Peyer's patch (tissue), 4 donors: ENCODE data around the gene CHD5. TPM values are rescaled to one million over a fixed set of nuclear protein-coding genes. Genes with fewer than 3 reads are reported as not detected.

Experiments
- DNase-seq, 3 donors: peaks; one replicate each; pipeline ENCODE4 v3.0.0-alpha.2; 2017 to 2019
- H3K27ac ChIP-seq, 4 donors: fragments of 200-600 bp; sonication (generic); one replicate each; pipeline ENCODE4 v1.5.1; 2016 to 2019
- H3K27me3 ChIP-seq, 2 donors: fragments of 200-600 bp; sonication (generic); one replicate each; pipeline ENCODE4 v1.5.1; 2019
- H3K36me3 ChIP-seq, 3 donors: fragments of 200-600 bp; sonication (generic); one replicate each; pipeline ENCODE4 v1.5.1; 2016 to 2019
- H3K4me1 ChIP-seq, 4 donors: fragments of 200-600 bp; sonication (generic); one replicate each; pipeline ENCODE4 v1.5.1; 2016 to 2019
- H3K4me3 ChIP-seq, 4 donors: fragments of 200-600 bp; sonication (generic); 1 replicate in 3 of 4; 2 replicates in 1 of 4; pipeline ENCODE4 v1.5.1; 2016 to 2019; ENCODE audit warnings: mild to moderate bottlenecking in 1 of 4
- H3K9me3 ChIP-seq, 4 donors: fragments of 200-600 bp; sonication (generic); one replicate each; pipeline ENCODE4 v1.5.1; 2016 to 2019; ENCODE audit warnings: mild to moderate bottlenecking in 1 of 4
- POLR2A ChIP-seq, 2 donors: fragments of 450-650 bp; IDR thresholded peaks; one replicate each; pipeline ENCODE4 v1.5.1; 2017; ENCODE audit warnings: antibody characterized with exemption in 2 of 2, mild to moderate bottlenecking in 2 of 2, moderate library complexity in 2 of 2
- total RNA-seq, 4 donors: library from RNA; depleted of rRNA; stranded (reverse); fragments of >200 nt; gene quantifications; one replicate each; pipeline ENCODE4 v1.1.0, GENCODE V29; 2016
- TF ChIP-seq, protein P1 (sequence below), 6 experiments: fragments of 450-650 bp in 4 of 6; fragments of 200-600 bp in 2 of 6; sonication (generic) in 1 of 6; IDR thresholded peaks; one replicate each; pipeline ENCODE4 v1.5.1; 2017 to 2019; ENCODE audit warnings: antibody characterized with exemption in 6 of 6, mild to moderate bottlenecking in 3 of 6, moderate library complexity in 1 of 6

CHD5 gene
- total RNA-seq, 4 donors from 2014 or later = under 0.01 to 0.66 (median 0.22) TPM

DNA sequence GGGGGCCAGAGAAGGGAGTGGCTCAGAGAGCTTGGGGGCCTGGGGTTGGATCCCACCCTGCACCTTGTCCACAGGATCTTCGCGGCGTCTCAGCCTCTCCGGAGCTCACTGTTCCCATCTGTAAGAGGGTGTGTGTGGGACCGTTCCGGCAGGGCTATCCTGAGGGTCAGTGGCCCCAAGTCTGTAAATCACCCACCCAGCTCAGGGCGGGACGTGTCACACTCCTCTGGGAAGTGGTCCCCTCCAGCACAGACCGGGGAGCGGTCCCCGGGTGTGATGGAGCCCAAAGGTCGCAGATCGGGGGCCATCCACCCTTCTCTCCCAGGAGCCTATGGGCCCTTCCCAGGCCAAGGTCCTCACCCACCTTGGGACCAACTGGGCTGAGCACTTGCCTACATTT is 94.5 kb downstream of the CHD5 start:
- H3K9me3 ChIP-seq = no peaks in the 10 kb centered on the region
- TF ChIP-seq, protein P1, sequence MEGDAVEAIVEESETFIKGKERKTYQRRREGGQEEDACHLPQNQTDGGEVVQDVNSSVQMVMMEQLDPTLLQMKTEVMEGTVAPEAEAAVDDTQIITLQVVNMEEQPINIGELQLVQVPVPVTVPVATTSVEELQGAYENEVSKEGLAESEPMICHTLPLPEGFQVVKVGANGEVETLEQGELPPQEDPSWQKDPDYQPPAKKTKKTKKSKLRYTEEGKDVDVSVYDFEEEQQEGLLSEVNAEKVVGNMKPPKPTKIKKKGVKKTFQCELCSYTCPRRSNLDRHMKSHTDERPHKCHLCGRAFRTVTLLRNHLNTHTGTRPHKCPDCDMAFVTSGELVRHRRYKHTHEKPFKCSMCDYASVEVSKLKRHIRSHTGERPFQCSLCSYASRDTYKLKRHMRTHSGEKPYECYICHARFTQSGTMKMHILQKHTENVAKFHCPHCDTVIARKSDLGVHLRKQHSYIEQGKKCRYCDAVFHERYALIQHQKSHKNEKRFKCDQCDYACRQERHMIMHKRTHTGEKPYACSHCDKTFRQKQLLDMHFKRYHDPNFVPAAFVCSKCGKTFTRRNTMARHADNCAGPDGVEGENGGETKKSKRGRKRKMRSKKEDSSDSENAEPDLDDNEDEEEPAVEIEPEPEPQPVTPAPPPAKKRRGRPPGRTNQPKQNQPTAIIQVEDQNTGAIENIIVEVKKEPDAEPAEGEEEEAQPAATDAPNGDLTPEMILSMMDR (IDR thresholded peaks at IDR 0.05) = no peak
- TF ChIP-seq POLR2A (IDR thresholded peaks at IDR 0.05) = no peak
- H3K27me3 ChIP-seq = no peaks in the 10 kb centered on the region
- H3K27ac ChIP-seq = no peak overlapping the region
- H3K4me1 ChIP-seq = no peaks in the 10 kb centered on the region
- no peak for DNase-seq
- H3K4me3 ChIP-seq = no peak overlapping the region
- H3K36me3 ChIP-seq = no peaks in the 10 kb centered on the region

DNA sequence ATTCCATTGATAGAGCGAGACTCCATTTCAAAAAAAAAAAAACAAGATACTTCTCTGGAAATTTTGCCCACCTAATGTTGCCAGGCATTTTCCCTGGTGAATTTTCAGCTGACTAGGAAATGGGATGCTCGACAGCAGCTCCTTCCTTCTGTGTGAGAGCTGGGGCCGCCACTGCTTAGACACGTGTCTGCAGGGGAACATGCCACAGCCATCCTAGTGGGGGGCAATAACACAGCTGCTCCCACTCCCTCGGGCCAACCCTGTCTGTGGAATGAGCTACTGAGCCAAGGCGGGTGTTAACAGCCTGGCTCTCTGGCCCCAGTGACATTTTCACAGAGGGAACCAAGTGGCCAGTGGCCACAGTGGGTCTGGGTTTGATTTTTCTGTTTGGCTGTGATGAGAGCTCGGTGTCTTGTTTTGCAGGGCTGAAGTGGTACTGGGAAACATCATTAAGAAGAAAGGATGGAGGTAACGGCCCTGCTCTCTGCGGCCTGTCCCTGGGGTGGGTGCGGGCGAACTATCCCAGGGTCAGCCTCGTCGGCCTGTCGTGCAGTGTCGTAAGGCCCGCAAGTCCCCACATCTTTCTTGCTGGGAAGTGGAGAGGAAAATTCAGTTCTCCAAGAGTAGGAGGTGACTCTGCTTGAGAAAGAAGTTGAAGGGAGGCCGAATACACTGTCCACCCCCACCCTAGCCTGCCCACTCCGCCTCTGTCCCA is 95.2 kb downstream of the CHD5 start:
- Histone ChIP-seq H3K27ac (no peak overlapping the region), H3K4me3 (no peak overlapping the region), H3K4me1 (no peaks in the 10 kb centered on the region), H3K27me3 (no peaks in the 10 kb centered on the region), H3K9me3 (no peaks in the 10 kb centered on the region), H3K36me3 (no peaks in the 10 kb centered on the region)
- no peak for TF ChIP-seq POLR2A (IDR thresholded peaks at IDR 0.05)
- TF ChIP-seq, protein P1 (IDR thresholded peaks at IDR 0.05) = no peak
- DNase-seq = no peak

DNA sequence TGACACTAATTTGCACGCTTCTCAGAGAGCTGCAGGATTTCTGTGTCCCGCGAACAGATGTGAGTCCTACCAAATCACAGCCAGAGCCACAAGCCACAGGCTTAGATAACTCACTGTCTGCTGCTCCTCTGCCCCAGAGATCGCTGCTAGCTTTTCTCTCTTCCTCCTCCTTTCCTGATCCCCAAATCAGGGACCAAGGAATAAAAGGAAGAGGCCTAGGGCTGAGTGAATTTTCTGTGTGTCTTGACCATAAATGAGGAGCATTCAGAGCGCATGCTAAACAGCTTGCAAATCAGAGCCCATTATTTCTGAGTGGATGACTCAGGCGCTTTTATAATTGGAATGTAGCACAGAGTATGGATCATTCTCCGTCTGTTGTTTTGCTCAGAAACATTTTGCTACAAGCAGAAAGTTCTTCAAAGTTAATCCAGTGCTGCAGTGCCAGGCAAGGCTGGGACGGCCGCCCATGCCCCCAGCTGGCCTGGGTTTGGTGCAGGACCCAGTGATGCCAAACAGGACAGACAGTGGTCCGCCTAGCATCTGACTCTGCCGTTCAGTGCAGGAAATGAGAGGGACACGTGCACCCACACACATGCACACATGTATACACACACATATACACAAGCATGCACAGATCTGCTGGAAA is 96.2 kb downstream of the CHD5 start:
- Histone ChIP-seq H3K4me3 (no peak overlapping the region), H3K9me3 (no peaks in the 10 kb centered on the region), H3K27me3 (no peaks in the 10 kb centered on the region), H3K4me1 (no peaks in the 10 kb centered on the region), H3K36me3 (no peaks in the 10 kb centered on the region), H3K27ac (peak overlapping the region in 1 of 4 donors; percentile 31)
- no peak for DNase-seq
- no peak for TF ChIP-seq POLR2A (IDR thresholded peaks at IDR 0.05)
- TF ChIP-seq, protein P1 (IDR thresholded peaks at IDR 0.05) = no peak

DNA sequence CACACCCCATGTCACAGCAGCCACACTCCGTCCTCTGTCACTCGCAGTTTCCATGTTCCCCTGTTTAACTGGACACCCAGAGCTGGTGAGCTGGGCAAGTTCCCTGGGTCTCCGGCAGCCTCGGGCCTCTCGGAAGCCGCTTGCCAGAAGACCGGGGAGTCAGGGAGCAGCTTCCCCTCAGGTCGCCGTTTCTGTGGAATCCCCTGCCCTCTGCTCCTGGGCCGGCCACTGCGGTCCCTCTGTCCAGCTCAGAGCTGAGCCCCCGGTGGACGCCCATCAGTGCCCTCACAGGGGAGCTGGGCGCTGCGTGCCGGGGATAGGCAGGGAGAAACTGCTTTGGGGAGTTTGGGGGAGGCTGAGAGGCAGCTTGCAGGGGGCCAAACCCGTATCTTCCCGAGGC is 96.7 kb downstream of the CHD5 start:
- DNase-seq = no peak
- Histone ChIP-seq H3K27ac (peak overlapping the region in 1 of 4 donors; percentile 31), H3K9me3 (no peaks in the 10 kb centered on the region), H3K27me3 (no peaks in the 10 kb centered on the region), H3K4me1 (no peaks in the 10 kb centered on the region), H3K4me3 (no peak overlapping the region), H3K36me3 (no peaks in the 10 kb centered on the region)
- no peak for TF ChIP-seq POLR2A (IDR thresholded peaks at IDR 0.05)
- TF ChIP-seq, protein P1 (IDR thresholded peaks at IDR 0.05) = no peak

DNA sequence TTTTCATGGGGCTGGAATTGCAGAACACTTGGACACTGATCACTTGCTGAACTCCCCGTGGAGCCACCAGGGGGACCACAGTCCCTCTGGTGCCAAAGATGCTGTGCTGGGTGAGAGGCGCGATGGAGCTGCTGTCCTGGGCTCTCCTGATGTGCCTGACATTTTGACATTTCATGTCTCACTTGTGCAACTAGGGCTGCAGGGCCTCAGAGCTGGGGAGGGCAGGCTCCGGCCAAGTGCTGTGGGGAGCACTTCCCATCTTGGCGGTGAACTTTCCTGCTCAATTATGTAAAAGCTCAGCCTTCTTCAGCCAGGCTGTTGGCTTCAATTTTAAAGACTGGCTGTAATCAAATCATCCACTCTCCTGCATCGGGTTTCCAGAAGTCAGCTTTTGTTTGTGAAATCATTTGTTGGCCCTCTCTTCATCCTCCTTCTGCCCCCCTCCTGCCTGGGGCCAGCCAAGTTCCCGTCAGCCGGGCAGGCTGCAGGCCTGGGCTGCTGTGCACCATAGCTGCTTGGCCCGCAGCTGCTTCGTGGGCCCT is 97.6 kb downstream of the CHD5 start:
- Histone ChIP-seq H3K4me3 (no peak overlapping the region), H3K9me3 (no peaks in the 10 kb centered on the region), H3K27me3 (no peaks in the 10 kb centered on the region), H3K36me3 (no peaks in the 10 kb centered on the region), H3K27ac (no peak overlapping the region), H3K4me1 (no peaks in the 10 kb centered on the region)
- TF ChIP-seq POLR2A (IDR thresholded peaks at IDR 0.05) = no peak
- TF ChIP-seq, protein P1 (IDR thresholded peaks at IDR 0.05) = peak in 1 of 6 experiments; percentile 26
- DNase-seq = no peak
